ENCODE results near the gene TNFSF8.

The TNFSF8 gene

DNA sequence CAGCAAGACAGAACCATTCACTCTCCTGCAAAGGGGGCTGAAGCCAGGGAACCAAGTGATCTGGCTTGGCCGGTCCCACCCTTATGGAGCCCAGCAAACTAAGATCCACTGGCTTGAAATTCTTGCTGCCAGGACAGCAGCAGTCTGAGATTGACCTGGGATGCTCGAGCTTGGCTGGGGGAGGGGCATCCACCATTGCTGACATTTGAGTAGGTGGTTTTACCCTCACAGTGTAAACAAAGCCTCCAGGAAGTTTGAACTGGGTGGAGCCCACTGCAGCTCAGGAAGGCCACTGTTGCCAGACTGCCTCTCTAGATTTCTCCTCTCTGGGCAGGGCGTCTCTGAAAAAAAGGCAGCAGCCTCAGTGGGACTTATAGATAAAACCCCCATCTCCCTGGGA is 60.5 kb downstream of the TNFSF8 start:
- DNase-seq (ENCODE audit: low read depth in 2 of 2) = no peak

DNA sequence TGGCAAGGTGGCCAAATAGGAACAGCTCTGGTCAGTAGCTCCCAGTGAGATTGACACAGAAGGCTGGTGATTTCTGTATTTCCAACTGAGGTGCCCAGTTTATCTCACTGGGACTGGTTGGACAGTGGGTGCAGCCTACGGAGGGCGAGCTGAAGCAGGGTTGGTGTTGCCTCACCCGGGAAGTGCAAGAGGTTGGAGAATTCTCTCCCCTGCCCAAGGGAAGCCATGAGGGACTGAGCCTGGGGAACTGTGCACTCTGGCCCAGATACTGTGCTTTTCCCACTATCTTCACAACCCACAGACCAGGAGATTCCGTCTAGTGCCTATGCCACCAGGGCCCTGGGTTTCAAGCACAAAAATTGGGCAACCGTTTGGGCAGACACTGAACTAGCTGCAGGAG is 61.0 kb downstream of the TNFSF8 start:
- no peak for DNase-seq (ENCODE audit: low read depth in 2 of 2)

DNA sequence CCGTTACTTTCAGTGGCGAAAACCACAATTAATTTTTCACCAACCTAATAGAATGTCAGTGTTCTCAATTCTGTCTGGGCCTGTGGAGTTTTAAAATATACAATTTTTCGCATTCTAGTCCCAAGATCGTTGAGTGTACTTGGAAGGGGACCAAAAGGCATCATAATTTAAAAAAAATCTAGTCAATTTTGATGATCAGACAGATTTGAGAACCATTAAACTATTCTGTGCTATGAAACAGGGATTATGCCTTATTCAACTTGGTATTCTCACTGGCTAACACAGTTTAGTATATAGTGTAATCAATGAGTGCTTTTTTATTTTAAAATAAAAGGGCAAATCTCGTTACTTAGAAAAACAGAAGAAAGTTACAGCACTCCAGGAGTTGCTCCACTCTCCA is 63.1 kb downstream of the TNFSF8 start:
- no peak for DNase-seq (ENCODE audit: low read depth in 2 of 2)

DNA sequence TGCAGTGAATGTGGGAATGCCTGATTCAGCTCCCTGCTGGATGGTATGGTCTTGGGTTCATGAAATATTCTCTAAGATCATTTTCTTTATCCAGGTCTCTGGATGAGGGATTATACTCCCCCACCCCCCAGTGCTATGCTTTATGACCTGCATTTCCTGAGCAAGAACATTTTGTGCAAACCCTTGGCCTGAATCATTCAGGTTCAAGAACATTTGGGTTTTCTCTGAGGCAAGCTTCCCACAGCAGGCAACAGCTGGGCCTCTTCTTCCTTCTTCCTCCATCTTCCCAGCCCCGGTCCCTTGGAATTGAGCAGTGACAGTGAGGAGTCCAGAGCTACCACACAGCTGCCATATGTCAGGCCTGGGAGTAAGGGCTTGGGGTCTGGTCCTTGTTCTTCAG is 65.9 kb downstream of the TNFSF8 start:
- no peak for DNase-seq (ENCODE audit: low read depth in 2 of 2)

DNA sequence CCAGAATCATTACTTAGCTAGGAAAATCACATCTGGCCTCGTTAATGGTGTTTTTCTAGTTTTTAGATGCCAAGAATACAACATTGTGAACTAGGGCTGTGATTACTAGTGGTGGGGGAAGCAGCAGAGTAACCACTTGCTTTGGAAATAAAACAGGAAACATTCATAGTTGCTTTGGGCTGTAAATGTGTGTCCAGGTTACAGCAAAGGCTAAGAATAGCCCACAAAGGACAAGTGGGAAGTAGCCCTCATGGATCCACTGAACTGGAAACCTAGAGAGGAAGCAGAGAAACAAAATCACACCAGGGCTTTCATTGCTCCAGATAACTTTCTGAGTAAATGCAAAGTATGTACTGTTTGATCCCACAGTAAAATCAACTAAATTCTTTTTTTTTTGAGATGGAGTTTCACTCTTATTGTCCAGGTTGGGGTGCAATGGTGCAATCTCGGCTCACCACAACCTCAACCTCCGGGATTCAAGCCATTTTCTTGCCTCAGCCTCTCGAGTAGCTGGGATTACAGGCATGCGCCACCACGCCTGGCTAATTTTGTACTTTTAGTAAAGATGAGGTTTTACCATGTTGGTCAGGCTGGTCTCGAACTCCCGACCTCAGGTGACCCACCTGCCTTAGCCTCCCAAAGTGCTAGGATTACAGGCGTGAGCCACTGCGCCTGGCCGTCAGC is 68.3 kb downstream of the TNFSF8 start:
- DNase-seq (ENCODE audit: low read depth in 2 of 2) = no peak

DNA sequence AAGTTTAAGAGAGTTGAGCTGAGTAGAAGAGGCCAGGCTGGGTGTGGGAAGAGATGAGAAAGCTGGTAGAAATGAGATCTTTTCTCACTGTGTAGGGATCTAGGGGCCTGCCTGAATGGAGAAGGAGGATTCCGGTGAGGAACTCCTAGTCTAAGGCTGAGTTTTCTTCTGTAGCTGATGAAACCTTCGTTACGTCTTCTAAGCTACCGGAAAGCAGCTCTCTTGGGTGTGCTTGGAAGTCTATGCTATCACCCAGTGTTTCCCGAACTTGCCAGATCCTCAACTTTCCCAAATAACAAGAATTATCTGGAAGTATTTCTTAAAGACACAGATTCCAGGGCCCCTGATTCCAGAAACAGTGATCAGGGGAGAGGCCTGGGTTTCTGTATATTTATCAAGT is 69.1 kb downstream of the TNFSF8 start:
- no peak for DNase-seq (ENCODE audit: low read depth in 2 of 2)

DNA sequence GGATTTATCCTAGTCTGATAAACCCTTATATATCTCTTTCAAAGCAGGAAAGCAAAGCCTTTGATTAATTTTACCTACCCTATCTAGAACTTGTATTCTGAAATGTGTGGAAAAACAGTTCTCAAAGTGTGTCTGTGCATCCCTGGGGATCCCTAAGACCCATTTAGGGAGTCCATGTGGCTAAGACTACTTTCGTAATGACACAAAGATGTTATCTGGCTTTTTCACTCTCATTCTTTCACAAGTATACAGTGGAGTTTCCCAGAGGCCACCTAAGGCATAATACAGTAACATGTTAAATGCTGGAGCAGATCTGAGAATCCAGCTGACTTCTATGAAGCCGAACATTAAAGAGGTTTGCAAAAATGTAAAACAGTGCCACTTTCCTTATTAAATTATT is 70.2 kb downstream of the TNFSF8 start:
- no peak for DNase-seq (ENCODE audit: low read depth in 2 of 2)

DNA sequence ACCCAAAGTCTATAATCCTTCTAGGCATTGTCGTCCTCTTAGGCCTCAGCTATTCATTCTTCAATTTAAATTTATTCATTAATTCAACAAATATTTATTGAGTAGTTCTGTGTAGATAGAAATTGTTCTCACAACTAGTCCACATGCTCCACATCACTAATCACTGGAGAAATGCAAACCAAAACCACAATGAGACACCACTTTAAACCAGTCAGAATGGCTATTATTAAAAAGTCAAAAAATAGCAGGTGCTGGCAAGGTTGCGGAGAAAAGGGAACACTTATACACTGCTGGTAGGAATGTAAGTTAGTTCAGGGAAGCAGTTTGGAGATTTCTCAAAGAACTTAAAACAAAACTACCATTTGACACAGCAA is 73.5 kb downstream of the TNFSF8 start:
- DNase-seq (ENCODE audit: low read depth in 2 of 2) = no peak

DNA sequence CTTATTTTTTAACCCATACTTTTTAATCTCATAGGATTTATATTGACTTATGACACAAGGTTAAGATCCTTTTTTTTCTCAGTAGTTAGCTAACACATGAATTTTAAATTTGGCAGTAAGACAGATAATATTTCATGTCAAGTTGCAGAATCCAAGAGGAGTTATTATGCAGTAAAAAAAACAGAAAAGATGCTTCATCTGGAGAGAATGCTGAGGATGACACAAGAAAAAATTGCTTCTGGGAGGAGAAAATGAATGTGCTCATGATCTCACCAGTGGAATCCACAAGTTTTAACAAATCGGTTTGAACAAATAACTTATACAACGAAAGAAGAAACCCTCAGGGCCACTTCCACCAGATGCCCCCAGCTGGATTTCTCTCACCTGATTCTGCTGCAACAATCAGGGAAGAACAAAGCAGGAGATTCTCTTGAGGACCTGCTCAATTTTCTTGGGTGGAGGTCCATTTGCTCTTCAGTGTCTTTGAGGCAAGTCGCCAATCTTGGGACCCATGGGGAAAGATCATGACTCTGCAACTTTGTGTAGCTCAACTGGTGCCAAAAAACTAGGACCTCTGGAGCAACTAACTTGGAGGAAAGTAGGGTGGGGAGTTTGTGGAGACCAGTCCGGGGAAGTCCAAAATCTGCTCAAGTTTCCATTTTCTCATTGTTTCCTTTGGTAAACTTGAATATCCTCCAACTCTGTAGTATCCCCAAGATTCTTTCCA is 74.0 kb downstream of the TNFSF8 start:
- no peak for DNase-seq (ENCODE audit: low read depth in 2 of 2)

DNA sequence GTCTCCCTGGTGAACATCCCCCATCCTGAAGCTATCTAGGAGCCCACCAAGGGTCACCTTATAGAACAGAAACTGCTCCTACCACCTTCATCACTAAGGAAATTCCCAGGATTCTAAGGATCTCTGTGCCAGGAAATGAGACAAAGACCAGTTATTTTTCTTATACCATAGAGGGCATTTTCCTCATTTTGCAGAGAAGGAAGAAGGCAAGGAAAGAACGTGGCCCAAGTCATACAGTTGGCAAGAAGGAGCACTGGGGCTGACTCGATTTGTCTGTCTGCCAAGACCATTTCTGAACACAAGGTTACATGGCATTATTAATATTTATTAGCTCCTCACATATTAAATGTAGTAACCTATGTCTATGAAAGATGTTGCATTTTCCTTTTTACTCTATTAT is 74.9 kb downstream of the TNFSF8 start:
- DNase-seq (ENCODE audit: low read depth in 2 of 2) = no peak

DNA sequence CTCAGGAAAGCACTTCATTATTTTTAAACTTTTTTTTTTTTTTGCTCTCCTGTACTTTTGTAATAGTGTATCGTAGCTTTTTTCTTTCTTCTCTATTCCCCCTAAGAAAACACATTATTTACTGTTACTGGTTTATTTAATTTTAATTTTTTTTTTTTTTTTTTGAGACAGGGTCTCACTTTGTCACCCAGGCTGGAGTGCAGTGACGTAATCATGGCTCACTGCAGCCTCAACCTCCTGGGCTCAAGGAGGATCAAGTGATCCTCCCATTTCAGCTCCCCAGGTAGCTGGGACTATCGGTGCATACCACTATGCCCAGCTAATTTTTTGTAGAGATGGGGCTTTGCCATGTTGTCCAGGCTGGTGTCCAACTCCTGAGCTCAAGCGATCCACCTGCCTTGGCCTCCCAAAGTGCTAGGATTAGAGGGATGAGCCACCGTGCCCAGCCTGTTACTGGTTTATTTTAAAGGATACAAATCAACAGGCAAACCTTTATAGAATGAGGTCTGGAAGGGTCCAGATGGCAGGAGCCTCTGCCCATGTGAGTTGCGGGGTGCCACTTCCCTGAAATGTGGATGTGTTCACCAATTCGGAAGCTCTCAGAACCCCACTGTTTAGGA is 75.5 kb downstream of the TNFSF8 start:
- no peak for DNase-seq (ENCODE audit: low read depth in 2 of 2)

DNA sequence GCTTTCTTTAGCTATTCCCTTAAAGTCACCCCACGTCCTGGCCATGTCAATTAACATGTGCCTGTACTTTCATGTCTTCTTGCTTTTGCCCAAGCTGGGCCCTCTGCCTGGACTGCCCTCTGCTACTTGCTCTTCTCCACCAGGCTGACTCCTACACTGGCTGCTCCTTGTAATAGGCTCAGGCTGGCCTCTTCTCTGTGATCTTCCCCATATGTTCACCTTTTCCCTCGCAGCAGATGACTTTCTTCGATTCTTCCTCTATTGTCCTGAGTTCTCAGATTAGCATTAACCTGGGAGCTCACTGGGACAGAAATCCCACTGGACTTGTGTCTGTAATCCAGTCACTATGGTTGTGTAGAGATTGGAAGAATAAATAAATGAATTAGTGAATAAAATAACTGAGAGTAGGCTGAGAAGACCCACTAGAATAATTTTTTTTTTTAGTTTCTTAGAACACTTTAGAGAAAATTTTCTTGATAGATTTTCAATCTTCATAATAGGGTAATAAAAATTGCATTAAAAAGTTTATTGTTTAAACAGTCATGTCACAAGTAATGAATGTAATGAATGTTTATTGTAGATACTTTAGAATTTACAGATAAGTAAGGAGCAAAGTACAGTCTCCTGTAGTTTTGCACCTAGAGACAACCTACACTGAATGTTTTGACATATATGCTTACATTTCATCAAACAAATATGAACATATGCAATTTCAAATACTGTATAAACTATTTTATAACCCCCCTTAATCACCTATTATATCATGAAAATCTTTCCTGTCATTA is 77.1 kb downstream of the TNFSF8 start:
- DNase-seq (ENCODE audit: low read depth in 2 of 2) = no peak

DNA sequence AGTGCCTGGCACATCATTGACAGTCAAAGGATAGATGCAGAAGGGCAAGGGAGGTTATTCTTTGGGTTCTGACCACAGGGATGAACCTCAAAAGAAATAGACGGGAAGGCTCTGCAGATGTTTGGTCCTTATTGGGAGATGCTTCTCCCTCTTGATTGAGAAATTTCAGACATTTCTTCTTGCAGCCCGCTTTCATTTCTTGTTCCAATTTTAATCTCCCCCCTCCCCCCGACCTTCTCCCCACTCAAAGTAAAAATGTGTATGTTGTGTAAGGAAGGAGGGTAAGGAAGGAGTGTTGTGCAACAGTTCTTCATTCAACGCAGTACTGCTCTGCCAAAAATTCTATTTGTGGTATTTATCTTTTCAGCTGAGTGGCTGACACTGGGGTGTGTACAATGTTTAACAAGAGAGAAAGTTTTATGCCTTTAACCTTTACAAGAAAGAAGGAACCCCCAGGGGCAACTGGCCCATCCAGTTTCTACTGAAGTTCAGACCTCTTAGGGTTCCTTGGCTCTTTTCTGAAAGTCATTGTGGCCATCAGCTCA is 78.3 kb downstream of the TNFSF8 start:
- DNase-seq (ENCODE audit: low read depth in 2 of 2) = no peak

DNA sequence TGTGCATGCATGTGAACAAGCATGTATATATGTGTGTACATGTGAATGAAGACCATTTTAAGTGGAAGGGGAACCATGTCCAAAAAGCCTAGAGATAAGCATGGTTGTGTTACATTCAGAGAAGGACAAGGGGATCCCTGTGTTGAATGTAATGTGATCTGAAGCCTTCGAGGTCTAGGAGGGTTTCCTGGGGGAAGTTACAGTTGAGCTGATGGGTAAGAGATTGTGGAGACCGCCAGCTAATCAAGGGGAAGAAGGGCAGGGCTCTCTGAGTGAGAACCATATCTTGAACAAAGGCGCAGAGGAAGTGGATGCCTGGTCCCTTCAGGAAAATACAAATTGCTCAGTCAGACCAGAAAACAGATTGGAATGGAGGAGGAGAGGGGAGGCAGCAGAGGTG is 79.1 kb downstream of the TNFSF8 start:
- DNase-seq (ENCODE audit: low read depth in 2 of 2) = no peak
